ENCODE data around the gene SMYD3.
A peak's percentile ranks its signal among the peaks of the same experiment; 100 is the strongest.

Gene SMYD3

GRCh38 chr1:246301553-246302250, 205.4 kb downstream of the SMYD3 start:
- DNase-seq, result no peak

- DNase-seq, result no peak
Measured at GRCh38 chr1:246300626-246301549, 206.2 kb downstream of the SMYD3 start.

GRCh38 chr1:246297279-246298265, 209.5 kb downstream of the SMYD3 start:
- DNase-seq, result no peak

DNA sequence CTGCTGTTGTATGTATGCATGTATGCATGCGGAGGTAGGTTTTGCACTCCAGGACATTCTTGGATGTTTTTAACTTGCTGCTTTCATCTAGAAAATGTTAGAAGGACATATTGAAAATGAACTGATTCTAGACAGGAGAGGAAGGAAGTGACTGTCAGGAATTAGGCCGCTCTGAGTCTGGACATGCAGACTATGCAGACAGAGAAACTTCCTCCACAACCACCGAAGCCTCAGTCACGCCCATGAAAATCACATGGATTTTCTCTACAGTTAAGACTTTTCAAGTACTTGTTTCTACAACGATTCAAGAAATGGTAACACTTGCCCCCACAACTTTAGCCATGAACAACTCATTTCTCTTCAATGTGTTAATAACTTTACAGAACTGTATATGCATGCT, 211.1 kb downstream of the SMYD3 start:
- no peak for DNase-seq

GRCh38 chr1:246295340-246295739, 211.7 kb downstream of the SMYD3 start:
- DNase-seq, result no peak

DNA sequence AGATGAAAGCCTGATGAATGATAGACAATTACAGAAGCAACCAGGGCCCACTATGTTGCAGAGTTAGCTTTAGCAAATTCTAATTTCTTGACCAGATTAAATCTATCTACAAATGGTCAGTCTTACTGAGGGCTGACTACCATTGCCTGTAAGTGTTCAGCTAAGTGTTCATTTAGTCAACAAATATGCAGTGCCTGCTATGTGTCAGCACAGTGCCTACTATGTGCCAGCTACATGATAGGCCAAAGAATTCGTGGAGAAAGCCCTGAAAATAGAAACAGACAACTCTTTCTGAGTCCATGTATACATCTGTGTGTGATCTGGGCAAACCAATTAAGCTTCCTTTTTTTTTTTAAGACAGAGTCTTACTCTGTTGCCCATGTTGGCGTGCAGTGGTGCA, 212.8 kb downstream of the SMYD3 start:
- DNase-seq, result no peak

DNA sequence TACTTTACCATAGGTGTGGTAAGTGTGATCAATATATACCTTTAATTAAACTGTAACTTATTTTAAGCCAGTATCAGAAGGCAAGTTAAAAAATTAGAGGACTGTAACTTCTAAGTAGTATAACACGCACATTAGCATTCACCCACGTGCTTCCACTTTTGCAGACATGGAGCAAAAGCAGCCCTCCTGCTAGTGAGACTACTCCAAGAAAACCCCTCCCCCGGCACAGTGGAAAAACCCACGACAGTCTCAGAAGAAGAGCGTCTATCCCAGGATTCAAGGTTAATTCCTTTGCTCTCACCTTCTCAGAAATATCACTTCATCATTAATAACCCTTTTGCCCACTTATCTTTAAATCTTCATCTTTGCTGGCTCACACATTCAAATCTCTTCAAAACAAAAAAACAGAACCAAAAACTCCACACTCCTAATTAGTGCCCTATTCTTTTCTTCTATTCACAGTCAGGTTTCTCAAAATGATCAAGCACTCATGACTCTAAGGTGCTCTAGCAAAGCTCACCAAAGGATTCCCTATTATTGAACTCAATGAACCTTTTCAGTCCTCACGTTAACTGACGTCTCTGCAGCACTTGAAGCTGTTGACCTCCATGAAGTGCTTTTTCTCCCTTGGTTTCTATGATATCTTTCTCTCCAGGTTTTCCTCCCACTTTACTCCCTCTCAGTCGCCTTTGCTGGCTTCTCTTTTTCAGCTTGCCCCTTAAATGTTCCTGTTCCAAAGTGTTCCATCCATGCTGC, 213.5 kb downstream of the SMYD3 start:
- no peak for DNase-seq

DNA sequence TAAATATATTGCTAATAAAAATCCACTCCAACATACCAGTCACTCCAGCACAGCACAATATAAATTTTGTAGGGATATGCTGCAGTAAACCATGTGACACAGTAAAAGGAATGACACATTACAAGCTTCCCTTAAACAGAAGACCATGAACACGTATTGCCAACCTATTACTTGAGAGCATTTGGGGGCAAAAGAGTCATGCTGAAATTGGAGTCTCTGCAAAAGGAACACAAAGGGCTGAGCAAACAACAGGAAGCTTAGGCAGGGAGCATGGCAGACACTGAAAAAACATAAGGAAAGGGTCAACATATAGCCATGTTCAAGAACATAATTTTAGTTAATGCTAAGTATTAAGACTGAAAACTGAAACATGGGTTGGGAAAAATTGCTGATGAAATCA, 214.5 kb downstream of the SMYD3 start:
- no peak for DNase-seq

GRCh38 chr1:246291127-246291526, 216.0 kb downstream of the SMYD3 start:
- DNase-seq, result no peak

DNA sequence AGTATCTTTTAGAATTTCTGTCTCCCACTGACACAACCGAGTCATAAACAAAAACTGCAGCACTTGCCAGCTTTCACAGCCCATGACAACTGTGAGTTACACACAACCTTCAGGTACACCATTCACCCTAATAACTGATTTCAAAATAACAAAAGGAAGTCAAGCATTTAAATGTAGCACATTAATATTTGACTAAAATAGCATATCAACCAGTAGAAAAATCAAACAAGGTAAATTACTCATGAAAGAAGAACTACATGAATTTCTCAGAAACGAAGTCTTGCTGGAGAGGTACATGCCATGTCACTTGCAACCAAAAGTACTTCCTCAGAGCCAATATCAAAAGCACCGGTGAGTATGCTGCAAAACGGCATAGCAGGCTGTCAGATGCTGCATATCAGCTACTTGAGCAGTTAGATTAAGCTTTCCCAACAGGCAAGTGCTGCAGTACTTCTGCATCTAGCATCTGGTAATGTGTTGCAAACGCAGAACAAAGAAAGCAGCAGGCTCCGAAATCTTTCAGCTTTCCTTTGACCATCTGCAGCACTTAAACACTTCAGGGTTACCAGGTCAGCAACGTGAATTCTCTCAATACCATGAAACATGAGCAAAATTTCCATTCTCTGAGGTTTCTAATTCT, 223.2 kb downstream of the SMYD3 start:
- DNase-seq, result no peak

- no peak for DNase-seq
Measured at GRCh38 chr1:246281639-246282038, 225.4 kb downstream of the SMYD3 start.

DNA sequence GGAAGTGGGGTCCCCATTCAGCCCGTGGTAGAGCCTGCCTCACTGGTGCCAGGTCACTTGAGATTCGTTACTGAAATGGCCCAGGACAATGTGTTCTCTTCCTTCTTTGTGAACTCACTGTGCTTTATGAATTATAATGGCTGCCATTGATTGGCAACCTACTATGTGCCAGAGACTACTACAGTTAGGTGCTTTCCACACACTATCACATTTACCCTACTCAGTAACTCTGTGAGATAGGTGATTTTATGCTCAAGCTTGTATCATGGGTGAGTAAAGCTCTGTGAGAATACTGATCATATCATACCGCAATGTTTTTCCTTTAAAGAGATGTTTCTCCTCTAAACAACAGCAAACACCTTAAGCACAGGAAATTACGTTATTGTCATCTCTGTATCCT, 225.9 kb downstream of the SMYD3 start:
- no peak for DNase-seq

DNA sequence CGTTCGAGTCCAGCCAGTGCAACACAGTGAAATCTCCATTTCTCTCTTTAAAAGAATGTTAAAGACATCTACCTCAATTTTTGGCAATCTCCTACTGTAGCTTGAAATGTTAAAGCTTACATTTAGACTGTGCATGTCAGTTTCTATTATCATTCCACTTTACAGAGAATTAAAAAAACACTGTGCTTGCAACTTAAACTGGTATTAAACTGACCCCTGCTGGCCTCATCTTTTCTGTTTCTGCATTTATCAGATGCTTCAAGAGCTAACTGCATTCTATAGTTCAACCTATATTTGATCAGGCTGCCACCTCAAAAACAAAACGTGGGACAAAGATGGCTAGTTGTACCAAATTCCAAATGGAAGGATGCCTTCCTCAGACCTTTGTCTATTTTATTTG, 226.5 kb downstream of the SMYD3 start:
- peak in 1 of 2 experiments; percentile 53 for DNase-seq

DNA sequence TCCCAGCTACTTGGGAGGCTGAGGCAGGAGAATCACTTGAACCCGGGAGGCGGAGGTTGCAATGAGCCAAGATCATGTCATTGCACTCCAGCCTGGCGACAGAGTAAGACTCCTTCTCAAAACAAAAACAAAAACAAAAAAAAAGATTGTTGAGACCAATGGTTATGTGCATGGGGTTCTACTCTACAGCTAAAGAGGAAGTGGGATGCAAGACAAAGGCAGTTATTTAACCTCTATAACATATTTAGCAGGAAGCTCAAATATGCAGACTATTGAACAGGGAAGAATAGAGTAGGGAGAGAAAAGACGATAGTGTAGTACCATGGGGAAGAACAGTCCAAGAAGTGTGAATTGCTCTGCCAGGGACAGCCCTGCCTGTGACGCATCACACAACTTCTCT, 227.7 kb downstream of the SMYD3 start:
- DNase-seq, result no peak

DNA sequence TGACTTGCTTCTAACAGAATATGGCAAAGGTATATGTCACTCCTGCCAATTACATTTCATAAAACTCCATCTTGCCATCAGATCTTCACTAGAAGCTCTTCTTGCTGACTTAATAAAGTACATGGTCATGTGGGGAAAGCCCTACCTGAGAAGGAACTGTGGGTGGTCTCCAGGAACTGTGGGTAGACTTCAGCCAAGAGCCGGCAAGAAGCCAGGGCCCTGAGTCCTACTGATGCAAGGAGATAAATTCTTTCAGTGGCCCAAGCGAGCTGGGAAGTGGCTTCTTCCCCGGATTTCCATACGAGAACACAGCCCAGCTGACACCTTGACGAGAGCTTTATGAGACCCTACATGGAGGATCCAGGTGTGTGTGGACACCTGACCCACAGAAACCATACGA, 228.7 kb downstream of the SMYD3 start:
- no peak for DNase-seq

DNA sequence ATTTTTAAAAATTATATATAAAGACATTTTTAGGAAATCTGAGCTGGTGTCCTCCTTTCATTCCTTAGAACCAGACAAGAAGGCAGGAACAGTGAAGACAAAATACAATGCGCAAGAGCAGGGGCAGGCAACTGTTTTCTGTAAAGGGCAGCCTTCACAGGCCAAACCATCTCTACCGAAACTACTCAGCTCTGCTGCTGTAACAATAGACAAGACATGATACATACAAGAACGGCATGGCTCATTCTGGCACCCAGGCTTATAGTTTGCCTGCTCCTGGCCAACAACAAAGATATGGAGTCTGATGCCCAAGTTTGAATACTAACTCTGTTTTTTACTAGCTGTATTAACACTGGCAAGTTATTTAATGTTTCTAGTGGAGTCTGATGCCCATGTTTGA, 232.0 kb downstream of the SMYD3 start:
- no peak for DNase-seq

GRCh38 chr1:246274186-246274585, 232.9 kb downstream of the SMYD3 start:
- DNase-seq, result no peak

DNA sequence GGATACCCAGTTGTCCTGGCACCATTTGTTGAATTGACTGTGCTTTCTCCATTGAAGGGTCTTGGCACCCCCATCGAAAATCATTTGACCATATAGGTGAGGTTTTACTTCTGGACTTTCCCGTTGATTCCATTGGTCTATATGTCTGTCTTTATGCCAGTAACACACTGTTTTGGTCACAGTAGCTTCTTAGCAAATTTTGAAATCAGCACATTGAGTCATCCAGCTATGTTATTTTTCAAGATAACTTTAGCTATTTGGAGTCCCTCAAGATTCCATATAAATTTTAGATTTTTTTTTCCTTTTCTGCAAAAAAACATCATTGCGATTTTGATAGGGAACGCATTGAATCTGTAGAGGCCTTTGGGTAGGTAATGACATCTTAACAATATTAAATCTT, 235.6 kb downstream of the SMYD3 start:
- DNase-seq, result no peak

- no peak for DNase-seq
Measured at GRCh38 chr1:246270236-246270635, 236.8 kb downstream of the SMYD3 start.

GRCh38 chr1:246269466-246269865, 237.6 kb downstream of the SMYD3 start:
- no peak for DNase-seq

DNA sequence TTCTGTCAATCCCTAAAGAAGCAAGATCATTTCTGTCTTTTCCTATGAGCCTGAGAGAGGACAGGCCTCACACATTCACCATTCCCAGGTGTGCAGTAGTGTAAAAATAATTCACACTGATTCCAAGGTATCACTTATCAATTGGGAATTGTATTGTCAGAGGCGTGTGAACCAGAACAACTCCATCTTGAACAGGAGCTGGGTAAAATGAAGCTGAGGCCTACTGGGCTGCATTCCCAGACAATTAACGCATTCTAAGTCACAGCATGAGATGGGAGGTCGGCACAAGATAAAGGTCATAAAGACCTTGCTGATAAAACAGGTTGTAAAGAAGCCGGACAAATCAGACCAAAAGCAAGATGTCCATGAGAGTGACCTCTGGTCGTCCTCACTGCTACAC, 239.2 kb downstream of the SMYD3 start:
- DNase-seq, result no peak

- no peak for DNase-seq
Measured at GRCh38 chr1:246267426-246267825, 239.7 kb downstream of the SMYD3 start.

All from SW 1271 (cell line).